ENCODE measurements around the gene NDUFAF2.

NDUFAF2 gene

GRCh38 chr5:60958712-60959111 lies 13.7 kb downstream of the NDUFAF2 start:
- Histone ChIP-seq H3K36me3 (ENCODE audit: insufficient read depth) (no peaks in the 10 kb centered on the region), H2AFZ (ENCODE audit: low read depth) (no peak overlapping the region), H3K79me2 (ENCODE audit: insufficient read depth, low read depth) (peaks cover 42% of the 10 kb centered on the region; the same call in 1 of the 2 replicates), H3K27ac (no peak overlapping the region), H3K9ac (no peak overlapping the region), H3K27me3 (ENCODE audit: insufficient read depth, low read depth) (no peaks in the 10 kb centered on the region), H3K4me1 (ENCODE audit: low read depth, poor library complexity, severe bottlenecking) (peaks cover 26% of the 10 kb centered on the region), H3K4me2 (no peak overlapping the region), H3K4me3 (IDR thresholded peaks at IDR 0.05; ENCODE audit: insufficient read depth, low read depth, low read length) (no peak overlapping the region), H4K20me1 (ENCODE audit: insufficient read depth) (no peaks in the 10 kb centered on the region; the same call in 1 of the 2 replicates)
- no peak for TF ChIP-seq CTCF (conservative IDR thresholded peaks at IDR 0.05; ENCODE audit: low read depth, low read length)

- Histone ChIP-seq H2AFZ (ENCODE audit: low read depth) (no peak overlapping the region), H3K36me3 (ENCODE audit: insufficient read depth) (no peaks in the 10 kb centered on the region), H3K4me3 (IDR thresholded peaks at IDR 0.05; ENCODE audit: insufficient read depth, low read depth, low read length) (no peak overlapping the region), H3K9ac (no peak overlapping the region), H3K4me2 (no peak overlapping the region), H3K4me1 (ENCODE audit: low read depth, poor library complexity, severe bottlenecking) (peaks cover 26% of the 10 kb centered on the region), H4K20me1 (ENCODE audit: insufficient read depth) (no peaks in the 10 kb centered on the region; the same call in 1 of the 2 replicates), H3K27ac (no peak overlapping the region), H3K79me2 (ENCODE audit: insufficient read depth, low read depth) (peaks cover 39% of the 10 kb centered on the region; the same call in 1 of the 2 replicates), H3K27me3 (ENCODE audit: insufficient read depth, low read depth) (no peaks in the 10 kb centered on the region)
- peak; percentile 62 for TF ChIP-seq CTCF (conservative IDR thresholded peaks at IDR 0.05; ENCODE audit: low read depth, low read length)
These were observed 14.2 kb downstream of the NDUFAF2 start for GRCh38 chr5:60959156-60959555.

- H3K27me3 ChIP-seq (ENCODE audit: insufficient read depth, low read depth): no peaks in the 10 kb centered on the region
- no peaks in the 10 kb centered on the region; the same call in 1 of the 2 replicates for H4K20me1 ChIP-seq (ENCODE audit: insufficient read depth)
- TF ChIP-seq CTCF (conservative IDR thresholded peaks at IDR 0.05; ENCODE audit: low read depth, low read length): peak; percentile 70
- no peak overlapping the region for H3K4me2 ChIP-seq
- no peak overlapping the region for H3K27ac ChIP-seq
- no peak overlapping the region for H2AFZ ChIP-seq (ENCODE audit: low read depth)
- peaks cover 26% of the 10 kb centered on the region for H3K4me1 ChIP-seq (ENCODE audit: low read depth, poor library complexity, severe bottlenecking)
- no peak overlapping the region for H3K9ac ChIP-seq
- H3K4me3 ChIP-seq (IDR thresholded peaks at IDR 0.05; ENCODE audit: insufficient read depth, low read depth, low read length): no peak overlapping the region
- H3K36me3 ChIP-seq (ENCODE audit: insufficient read depth): no peaks in the 10 kb centered on the region
- H3K79me2 ChIP-seq (ENCODE audit: insufficient read depth, low read depth): peaks cover 31% of the 10 kb centered on the region; the same call in 1 of the 2 replicates
These were observed 15.6 kb downstream of the NDUFAF2 start for GRCh38 chr5:60960591-60960990.

GRCh38 chr5:60961685-60962084 lies 16.7 kb downstream of the NDUFAF2 start:
- no peaks in the 10 kb centered on the region for H3K27me3 ChIP-seq (ENCODE audit: insufficient read depth, low read depth)
- no peak for TF ChIP-seq CTCF (conservative IDR thresholded peaks at IDR 0.05; ENCODE audit: low read depth, low read length)
- 0 out of 2 replicates have a peak overlapping the region, but pooled peaks have one; percentile 15 for H3K4me2 ChIP-seq
- no peaks in the 10 kb centered on the region for H3K36me3 ChIP-seq (ENCODE audit: insufficient read depth)
- H3K4me3 ChIP-seq (IDR thresholded peaks at IDR 0.05; ENCODE audit: insufficient read depth, low read depth, low read length): no peak overlapping the region
- H3K9ac ChIP-seq: no peak overlapping the region
- no peaks in the 10 kb centered on the region for H4K20me1 ChIP-seq (ENCODE audit: insufficient read depth)
- peaks cover 26% of the 10 kb centered on the region for H3K4me1 ChIP-seq (ENCODE audit: low read depth, poor library complexity, severe bottlenecking)
- H3K79me2 ChIP-seq (ENCODE audit: insufficient read depth, low read depth): peaks cover 24% of the 10 kb centered on the region; the same call in 1 of the 2 replicates
- H3K27ac ChIP-seq: no peak overlapping the region
- no peak overlapping the region for H2AFZ ChIP-seq (ENCODE audit: low read depth)
